Stomach (tissue), 9 donors: ENCODE data around the gene TBX3. TPM values are rescaled to one million over a fixed set of nuclear protein-coding genes. Genes with fewer than 3 reads are reported as not detected.

ENCODE experiments used
- DNase-seq, 2 donors: peaks; one replicate each; pipeline versions ENCODE4 v3.0.0 to v3.0.0-alpha.2; 2013 to 2019
- H3K27ac ChIP-seq, 5 donors: fragments of 200-600 bp in 4 of 5; sonication (generic) in 4 of 5; one replicate each; pipeline ENCODE4 v1.5.1; 2013 to 2019; ENCODE audit warnings: mild to moderate bottlenecking in 1 of 5, moderate library complexity in 1 of 5
- H3K27me3 ChIP-seq, 3 donors: fragments of 200-600 bp; sonication (generic); one replicate each; pipeline ENCODE4 v1.5.1; 2017 to 2019; ENCODE audit warnings: mixed run types in 1 of 3
- H3K36me3 ChIP-seq, 4 donors: fragments of 200-600 bp; sonication (generic); 1 replicate in 3 of 4; 2 replicates in 1 of 4; pipeline ENCODE4 v1.5.1; 2016 to 2019
- H3K4me1 ChIP-seq, 4 donors: fragments of 200-600 bp; sonication (generic); one replicate each; pipeline ENCODE4 v1.5.1; 2016 to 2019
- H3K4me3 ChIP-seq, 4 donors: fragments of 200-600 bp; sonication (generic) in 3 of 4; one replicate each; pipeline ENCODE4 v1.5.1; 2016 to 2019; ENCODE audit warnings: mild to moderate bottlenecking in 1 of 4
- H3K9me3 ChIP-seq, 4 donors: fragments of 200-600 bp; sonication (generic); one replicate each; pipeline ENCODE4 v1.5.1; 2016 to 2019
- CTCF ChIP-seq, 7 experiments: fragments of 450-650 bp in 4 of 7; fragments of 200-600 bp in 3 of 7; sonication (generic) in 3 of 7; IDR thresholded peaks; one replicate each; pipeline ENCODE4 v1.5.1; 2016 to 2019; ENCODE audit warnings: antibody characterized with exemption in 7 of 7, control low read depth in 2 of 7, mild to moderate bottlenecking in 1 of 7
- EP300 ChIP-seq: sonication (generic); formaldehyde crosslinking; IDR thresholded peaks from one replicate; pipeline ENCODE4 v1.6.1; 2017; ENCODE audit warnings: antibody characterized with exemption
- POLR2A ChIP-seq, 4 donors: fragments of 450-650 bp; IDR thresholded peaks; one replicate each; pipeline ENCODE4 v1.6.1; 2016; ENCODE audit warnings: antibody characterized with exemption in 4 of 4, control low read depth in 2 of 4, mild to moderate bottlenecking in 1 of 4, moderate library complexity in 1 of 4
- POLR2AphosphoS5 ChIP-seq, 3 donors: sonication (generic); formaldehyde crosslinking; IDR thresholded peaks; one replicate each; pipeline ENCODE4 v1.6.1; 2016; ENCODE audit warnings: antibody characterized with exemption in 3 of 3
- intact Hi-C: fragments of 100-400 bp; cut with DNase I; formaldehyde crosslinking; loops from one replicate; pipeline ENCODE4 v1.15.1; 2023; ENCODE audit warnings: low total_unique reads
- polyA plus RNA-seq, 3 donors: library from polyadenylated mRNA; stranded (reverse); fragments of 200-250 nt; gene quantifications; one replicate each; pipeline ENCODE4 v1.2.3, GENCODE V29; 2013
- small RNA-seq, 4 donors: library from RNA; depleted of rRNA; stranded (forward); fragments of <200 nt; gene quantifications; one replicate each; pipeline ENCODE3, GENCODE V24; 2016
- total RNA-seq, 5 donors: library from RNA; depleted of rRNA; stranded (reverse); fragments of >200 nt; gene quantifications; one replicate each; pipeline versions ENCODE4 v1.1.0 to v1.2.3, GENCODE V29; 2014 to 2016
- donor health status: healthy with polysubstance abuse.
- donor health status: Bipolar disorder and iron deficiency.
- donor health status: healthy.

TBX3 gene
- total and polyA plus RNA-seq, 8 donors: 2.5 to 12.7 (median 5.7) TPM; not detected in 1

DNA sequence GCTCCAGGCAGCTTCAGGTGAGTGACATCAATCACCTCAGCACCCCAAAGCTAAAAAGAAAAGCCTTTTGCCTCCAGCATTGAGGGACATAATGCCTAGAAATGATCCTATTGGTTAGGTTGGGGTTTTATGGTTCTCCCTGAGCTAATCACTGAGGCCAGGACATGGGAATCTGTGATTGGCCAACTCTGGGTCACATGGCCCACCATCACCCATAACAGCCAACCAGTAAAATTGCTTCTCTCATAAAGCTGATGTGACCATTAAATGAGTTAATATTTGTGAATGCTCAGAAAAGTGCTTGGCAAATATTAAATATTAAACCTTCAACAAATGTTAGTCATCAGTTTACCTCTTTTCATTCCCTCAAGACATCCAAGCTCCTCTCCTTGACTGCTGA lies 60.2 kb downstream of the TBX3 start:
- no peak for DNase-seq
- peaks cover 0 to 7% (median 0%) of the 10 kb centered on the region in 3 donors for H3K27me3 ChIP-seq
- no peak overlapping the region for H3K4me3 ChIP-seq
- H3K9me3 ChIP-seq: peaks cover 0 to 9% (median 3%) of the 10 kb centered on the region in 4 donors
- no peaks in the 10 kb centered on the region for H3K4me1 ChIP-seq
- H3K36me3 ChIP-seq: no peaks in the 10 kb centered on the region
- intact Hi-C loops: no loop called here
- no peak overlapping the region for H3K27ac ChIP-seq
- no peak for TF ChIP-seq POLR2A (IDR thresholded peaks at IDR 0.05)
- no peak for TF ChIP-seq EP300
- TF ChIP-seq POLR2AphosphoS5 (IDR thresholded peaks at IDR 0.05): no peak
- no peak for TF ChIP-seq CTCF (IDR thresholded peaks at IDR 0.05)

Small RNAs within 50 kb of the gene (small RNA-seq; reads per million reads assigned to genes)
- gene RF00019: 0 reads per million in 4 donors
